ENCODE measurements around the gene ADAMTS6.
"Not testable (repeated sequence)": the region's sequence is repeated elsewhere in the genome, so short reads cannot be mapped to it uniquely, and the experiment has no call there.

Gene ADAMTS6

DNA sequence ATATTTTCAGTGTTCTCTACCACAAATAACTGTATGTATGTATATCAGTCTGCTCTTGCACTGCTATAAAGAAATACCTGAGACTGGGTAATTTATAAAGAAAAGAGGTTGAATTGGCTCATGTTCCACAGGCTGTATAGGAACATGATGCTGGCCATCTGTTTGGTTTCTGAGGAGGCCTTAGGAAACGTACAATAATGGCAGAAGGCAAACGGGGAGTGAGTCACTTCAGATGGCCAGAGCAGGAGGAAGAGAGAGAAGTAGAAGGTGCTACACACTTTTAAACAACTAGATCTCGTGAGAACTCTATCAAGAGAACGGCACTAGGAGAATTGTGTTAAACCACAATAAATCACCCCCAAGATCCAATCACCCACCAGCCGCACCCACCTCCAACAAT lies 121.7 kb downstream of the ADAMTS6 start:
- DNase-seq = no peak

DNA sequence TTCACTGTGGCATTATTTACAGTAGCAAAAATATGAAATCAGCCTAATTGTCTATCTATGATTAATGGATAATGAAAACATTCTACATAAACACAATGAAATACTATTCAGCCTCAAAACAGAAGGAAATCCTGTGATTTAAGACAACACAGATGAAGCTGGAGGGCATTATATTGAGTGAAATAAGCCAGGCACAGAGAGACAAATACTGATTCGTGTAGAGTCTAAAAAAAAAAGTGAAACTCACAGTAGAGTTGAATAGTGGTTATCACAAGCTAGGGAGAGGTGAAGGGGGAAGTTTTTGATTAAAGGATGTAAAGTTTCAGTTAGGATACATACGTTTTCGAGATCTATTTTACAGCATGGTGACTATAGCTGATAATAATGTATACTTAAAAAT lies 122.2 kb downstream of the ADAMTS6 start:
- DNase-seq = no peak

DNA sequence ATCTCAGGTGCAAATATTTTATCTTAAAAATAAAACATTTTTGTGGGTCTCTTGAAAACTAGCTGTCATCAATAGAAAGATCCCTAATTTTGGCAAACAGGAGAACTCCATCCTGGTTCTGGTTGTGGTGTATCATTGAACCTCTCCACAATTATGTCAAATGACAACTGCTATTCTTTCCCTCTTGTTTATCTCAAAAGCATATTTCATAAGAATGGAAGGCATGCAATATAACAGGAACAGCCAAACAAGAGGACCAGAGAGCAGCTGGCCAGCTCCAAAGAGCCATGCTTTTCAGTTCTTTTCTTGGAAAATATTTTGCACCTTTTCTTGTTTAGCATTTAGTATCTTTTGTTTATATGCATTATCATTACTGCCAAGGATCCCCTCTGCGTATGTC lies 125.4 kb downstream of the ADAMTS6 start:
- DNase-seq = no peak

DNA sequence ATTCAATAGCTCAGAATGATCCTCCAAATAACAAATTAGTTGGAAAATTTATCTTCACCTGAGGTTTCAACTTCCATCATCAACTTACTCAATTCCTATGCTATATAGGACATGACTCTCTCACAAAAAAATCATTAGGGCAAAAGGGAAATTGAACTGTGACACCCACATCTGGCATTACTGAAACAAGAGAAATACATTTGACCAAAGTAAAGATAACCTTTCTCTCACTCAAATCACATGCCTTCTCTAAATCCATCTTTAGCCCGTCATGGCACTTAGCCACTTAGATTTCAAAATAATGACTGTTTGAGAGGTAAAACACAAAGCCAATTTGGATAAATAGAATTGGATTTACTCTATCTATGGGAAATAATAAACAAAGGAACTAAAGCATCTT lies 126.4 kb downstream of the ADAMTS6 start:
- DNase-seq = no peak

DNA sequence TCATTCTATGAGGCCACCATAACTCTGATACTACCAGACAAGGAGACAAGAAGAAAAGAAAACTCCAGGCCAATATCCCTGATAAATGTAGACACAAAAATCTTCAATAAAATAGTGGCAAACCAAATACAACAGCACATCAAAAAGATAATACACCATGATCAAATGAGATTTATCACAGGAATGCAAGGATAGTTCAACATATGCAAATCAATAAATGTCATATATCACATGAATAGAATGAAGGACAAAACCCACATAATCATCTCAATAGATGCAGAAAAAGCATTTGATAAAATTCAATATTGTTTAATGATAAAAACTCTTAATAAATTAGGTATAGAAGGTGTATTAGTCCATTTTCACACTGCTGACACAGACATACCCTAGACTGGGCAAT lies 139.9 kb downstream of the ADAMTS6 start:
- DNase-seq = no peak

DNA sequence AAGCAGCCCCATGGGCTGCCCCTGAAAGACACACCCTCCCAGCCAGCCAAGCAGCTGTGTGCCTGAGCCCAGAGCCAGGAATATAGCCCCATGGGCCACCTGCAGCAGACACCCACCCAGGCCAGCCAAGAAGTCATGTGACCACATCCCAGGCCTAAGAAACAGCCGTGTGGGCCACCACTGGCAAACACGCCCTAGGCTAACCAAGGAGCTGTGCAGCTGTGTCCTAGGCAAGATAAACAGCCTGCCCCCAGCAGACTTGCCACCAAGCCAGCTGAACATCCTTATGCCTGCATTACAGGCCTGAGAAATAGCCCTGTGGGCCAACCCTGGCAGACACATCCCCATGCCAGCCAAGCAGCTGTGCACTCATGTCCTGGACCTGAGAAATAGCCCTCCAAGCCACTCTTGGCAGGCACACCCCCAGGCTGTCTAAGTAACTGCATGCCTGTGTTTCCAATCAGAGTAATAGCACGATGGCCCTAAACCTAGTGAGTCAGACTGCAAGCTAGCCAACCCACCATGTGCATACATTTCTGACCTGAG lies 143.0 kb downstream of the ADAMTS6 start:
- no peak for DNase-seq

DNA sequence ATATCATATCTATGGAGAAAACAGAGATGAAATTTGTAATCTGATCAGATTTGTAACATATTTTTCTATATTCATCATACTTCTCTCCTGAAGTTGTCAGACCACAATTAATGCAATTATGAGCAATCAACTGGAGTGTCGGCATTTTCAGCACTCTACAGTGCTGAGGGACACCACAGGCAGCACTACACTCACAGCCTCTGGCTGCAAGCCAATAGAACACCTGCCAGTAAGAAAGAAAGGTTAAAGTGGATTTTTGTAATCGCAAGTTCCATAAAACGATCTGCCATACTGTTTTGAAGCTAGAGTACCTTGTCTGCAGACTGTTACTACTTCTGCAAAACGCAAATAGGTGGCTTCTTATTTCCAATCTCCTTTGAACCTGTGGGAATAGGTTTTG lies 147.6 kb downstream of the ADAMTS6 start:
- no peak for DNase-seq

DNA sequence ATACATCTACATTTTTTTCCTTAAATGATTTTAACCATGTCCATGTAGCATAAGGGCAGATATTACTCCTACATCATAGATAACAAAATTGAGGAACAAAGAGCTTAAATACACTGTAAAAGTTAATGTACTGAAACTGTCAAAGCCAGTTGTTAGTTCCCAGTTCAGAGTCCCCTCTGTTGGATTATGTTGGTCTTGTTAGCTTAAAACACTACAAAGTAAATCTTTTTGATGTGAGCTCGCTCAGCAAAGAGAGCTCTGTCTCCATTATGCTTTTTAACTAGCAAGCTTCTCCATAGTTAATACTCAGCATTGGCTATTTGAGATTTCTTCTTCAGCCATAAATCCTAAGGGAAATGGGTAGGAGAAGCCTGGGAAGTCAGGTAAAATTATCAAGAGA lies 149.1 kb downstream of the ADAMTS6 start:
- no peak for DNase-seq

DNA sequence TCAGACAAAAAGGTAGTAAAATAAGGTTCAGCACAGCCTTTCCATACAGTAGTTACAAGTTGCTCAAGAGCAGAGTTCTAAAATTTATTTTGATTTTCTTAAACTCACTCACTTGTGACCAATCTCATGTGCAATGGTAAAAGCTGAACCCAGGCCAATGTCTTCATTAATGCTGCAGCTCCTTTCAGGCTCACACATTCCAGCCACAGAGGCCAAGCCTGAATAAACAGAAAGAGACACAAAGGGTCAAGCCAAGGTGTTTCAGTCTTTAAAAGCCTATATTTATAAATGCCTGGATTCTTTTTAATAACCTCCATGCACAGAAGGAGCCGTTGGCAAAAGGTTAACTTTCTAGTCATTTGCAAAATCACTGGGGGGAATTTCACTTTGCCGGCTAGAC lies 152.5 kb downstream of the ADAMTS6 start:
- no peak for DNase-seq

DNA sequence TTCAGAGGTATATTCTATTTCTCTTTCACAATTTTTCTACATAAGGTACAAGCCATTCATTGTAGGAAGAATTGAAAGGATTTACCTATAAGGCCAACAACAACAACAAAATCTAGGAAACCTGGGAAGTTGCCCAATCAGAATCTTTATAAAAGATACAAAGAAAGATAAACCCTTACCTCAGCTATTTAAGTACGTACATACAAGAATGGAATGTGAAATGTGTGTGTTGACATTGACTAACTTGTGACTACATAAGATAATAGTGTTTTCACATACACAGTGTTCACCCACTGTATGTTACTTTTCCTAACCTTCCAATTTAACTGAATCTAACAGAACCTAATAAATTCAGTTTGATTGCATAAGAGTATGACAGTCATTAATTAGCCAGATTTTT lies 154.1 kb downstream of the ADAMTS6 start:
- no peak for DNase-seq

DNA sequence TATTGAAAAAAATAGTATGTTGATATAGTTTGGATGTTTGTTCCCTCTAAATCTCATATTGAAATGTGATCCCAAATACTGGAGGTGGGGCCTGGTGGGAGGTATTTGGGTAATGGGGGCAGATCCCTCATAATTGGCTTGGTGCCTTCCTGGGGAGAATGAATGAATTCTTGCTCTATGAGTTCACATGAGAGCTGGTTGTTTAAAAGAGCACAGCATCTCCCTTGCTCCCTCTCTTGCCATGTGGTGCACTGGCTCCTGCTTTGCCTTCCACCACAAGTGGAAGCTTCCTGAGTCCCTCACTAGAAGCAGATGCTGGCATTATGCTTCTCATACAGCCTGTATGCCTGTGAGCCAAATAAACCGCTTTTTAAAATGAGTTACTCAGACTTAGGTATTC lies 154.8 kb downstream of the ADAMTS6 start:
- DNase-seq = no peak

DNA sequence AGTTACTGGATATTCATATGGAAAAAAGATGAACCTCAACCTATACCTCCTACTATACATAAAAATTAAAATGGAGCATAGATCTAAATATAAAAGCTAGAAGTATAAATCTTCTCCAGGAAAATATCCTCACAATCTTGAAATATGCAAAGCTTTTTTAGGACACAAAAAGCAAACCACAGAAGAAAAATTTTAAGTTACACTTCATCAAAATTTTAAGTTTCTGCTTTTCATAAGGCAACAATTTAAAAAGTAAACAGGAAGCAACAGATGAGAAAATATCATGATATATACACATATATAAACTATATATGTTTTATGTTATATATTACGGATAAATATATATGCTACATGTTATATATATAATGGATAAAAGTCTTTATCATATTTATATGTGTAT lies 157.5 kb downstream of the ADAMTS6 start:
- DNase-seq = no peak

DNA sequence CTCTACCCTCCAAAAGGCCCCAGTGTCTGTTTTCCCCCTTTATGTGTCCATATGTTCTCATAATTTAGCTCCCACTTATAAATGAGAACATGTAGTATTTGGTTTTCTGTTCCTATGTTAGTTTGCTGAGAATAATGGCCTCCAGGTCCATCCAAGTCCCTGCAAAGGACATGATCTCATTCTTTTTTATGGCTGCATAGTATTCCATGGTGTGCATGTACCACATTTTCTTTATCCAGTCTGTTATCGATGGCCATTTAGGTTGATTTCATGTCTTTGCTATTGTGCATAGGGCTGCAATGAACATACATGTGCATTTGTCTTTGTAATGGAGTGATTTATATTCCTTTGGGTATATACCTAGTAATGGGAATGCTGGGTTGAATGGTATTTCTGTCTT lies 161.0 kb downstream of the ADAMTS6 start:
- not testable (repeated sequence) for DNase-seq

DNA sequence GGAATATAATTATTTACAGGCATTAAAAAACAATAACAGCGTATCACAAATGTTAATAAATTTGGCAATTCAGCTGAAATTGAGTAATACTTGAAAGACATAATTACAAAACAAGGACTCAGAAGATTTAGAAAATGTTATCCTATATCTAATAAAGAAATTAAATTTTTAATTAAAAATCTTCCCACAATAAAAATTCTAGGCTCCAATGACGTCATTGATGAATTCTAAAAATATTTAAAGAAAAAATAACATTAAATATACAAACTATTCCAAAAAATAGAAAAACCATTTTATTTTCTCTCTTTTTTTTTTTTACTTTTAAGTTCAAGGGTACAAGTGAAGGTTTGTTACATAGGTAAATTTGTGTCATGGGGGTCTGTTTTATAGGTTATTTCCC lies 161.5 kb downstream of the ADAMTS6 start:
- DNase-seq = no peak

DNA sequence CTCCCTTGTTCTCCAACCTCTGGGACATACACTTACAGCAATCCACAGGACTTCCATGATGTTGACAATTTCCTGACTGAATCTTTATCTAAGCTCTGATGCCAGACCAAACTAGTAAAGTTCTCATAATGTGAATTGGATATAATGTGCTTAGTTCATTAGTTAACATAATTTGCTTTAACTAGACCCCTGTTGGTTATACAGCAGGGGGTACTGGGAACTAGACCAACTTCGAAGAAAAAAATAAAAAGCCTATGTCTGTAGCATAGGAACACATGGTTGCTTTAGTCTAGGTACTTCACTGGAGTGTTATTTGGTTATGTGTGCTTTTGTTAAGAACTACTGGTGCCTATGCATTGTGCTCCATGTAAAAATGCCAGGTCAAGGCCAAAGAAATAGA lies 173.8 kb downstream of the ADAMTS6 start:
- no peak for DNase-seq

DNA sequence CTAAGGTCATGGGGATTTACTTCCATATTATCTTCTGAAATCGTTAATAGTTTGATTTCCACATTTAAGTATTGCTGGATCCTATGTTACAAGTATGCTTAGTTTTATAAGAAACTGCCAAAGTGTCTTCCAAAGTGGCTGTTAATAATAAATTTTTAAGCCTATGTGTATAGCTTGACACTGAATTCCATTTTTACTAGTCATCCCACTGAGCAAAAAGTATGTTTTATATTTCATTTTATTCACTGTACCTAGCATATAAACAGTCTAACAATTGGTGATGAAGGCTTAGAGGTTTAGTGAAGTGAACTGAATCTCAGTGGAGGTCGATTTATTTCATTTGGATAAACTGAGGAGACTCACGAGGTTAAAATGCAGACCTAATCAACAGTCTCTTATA lies 174.6 kb downstream of the ADAMTS6 start:
- DNase-seq = no peak

DNA sequence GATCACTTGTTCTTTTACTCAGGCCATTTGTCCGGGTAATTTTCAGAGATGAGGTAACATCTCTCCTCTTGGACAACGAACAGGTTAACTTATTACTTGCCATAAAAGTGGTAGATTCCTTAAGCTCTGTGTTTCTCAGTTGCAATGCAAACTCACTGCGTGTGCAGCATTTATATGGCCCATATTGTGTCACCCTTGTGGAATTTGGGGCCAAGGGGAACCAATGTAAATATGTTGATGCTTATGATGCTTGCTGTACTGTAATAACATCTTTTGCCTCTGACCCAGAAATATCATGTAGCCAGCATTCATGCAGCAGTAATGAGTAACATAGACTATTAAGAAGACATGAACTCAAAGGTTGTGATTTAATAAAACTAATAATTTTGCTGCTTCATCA lies 175.8 kb downstream of the ADAMTS6 start:
- no peak for DNase-seq

DNA sequence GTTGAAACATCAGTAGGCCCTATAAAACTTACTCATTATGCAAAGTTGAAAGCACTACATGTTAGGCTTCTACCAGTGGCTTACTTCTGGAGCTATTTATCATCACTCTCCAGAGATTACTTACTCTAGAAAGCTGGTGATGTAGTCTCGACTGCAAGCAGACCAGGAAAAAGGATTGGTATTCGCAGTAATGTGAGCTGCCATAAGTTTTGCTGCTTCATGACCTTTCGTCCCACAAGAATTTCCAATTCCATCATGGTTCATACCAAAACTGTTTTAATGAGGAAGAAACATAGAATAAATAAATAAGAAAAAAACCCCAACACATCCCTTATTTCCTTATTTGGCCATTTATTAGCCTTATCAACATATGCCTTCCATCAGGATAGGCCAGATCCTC lies 181.9 kb downstream of the ADAMTS6 start:
- no peak for DNase-seq

DNA sequence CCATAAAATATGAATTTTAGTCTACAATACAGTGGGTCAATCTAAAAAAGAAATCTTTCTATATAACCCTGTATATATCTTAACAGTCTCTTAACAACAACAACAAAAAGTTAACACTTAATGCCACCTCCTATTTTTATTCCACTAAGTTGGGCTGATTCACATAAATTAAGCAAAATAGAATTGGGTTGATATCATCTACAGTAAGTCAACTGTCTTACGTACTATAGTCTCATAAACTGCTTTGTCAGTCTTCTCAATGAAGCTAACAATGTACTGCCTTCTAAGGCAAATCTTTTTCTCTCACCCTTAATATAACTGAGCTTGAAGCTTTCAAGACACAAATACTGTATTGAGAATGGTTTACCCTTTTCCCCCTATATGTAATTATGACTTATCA lies 185.7 kb downstream of the ADAMTS6 start:
- no peak for DNase-seq

DNA sequence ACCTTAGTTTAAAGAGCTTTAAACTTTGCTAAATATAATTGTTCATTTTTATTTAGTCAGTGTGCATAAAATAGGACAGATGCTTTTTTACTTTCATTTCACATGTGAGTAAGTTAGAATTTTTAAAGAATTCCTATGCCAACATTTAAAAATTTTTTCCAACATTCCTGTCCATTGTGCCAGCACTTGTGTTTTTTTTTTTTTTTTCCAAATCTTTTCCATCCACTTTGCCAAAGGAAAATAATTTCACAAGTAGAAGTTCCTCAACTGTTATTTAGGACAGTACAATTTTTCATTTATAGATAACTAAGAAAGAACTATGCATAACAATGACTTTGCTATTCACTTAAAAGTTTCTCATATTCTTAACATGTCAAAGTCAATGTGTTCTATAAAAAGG lies 189.5 kb downstream of the ADAMTS6 start:
- no peak for DNase-seq

DNA sequence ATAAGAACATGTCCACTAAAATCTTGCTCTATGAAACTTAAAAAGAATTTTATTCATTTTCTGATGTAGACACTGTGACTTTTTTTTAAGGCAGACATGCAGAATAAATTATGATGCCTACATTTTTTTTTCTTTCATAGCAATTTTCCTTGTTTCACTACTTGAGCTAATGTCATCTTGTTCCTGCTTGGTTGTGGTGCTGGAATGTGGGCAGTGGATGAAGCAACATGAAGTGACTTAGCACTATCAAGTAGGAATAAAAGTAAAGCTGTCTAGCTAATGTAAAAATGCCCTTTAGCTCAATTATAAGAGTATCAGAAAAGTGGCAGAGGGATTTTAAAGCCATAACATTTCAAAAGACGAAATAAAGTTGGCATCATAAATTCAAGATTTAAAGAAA lies 191.0 kb downstream of the ADAMTS6 start:
- DNase-seq = no peak

DNA sequence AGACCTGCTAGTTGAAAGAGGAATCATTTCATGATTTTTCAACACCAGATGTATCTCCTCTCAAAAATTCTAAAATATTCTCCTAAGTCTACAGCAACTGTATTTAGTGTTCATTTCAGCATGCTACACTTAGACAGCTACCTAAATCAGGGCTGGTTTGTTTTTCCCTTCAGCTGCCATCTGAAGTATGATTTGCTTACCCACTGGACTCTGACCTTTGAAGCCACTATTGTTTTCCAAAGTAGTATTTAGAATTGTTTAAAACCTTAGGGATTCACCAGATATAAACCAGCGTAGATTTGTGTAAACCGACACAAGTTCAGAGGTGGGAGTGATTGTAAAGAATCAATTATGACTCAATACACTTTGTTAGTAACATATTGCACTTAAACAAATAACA lies 193.1 kb downstream of the ADAMTS6 start:
- no peak for DNase-seq

DNA sequence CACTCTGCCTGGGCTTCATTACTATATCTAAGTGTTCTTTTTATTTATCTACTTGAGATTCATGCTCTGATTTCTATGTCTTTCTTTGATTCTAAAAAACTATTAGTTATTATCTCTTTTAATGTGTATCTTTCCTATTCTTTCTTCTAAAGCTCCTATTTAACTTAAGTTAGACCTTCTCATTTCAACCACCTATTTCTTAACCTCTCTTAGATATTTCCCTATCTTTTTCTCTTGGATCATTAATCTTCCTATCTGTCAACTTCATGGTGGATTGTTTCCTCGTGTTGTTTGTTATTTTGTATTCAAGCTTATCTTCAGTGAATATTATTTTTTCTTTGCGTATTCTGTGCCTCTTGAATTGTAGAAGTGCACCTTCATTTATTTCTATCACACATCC lies 202.1 kb downstream of the ADAMTS6 start:
- no peak for DNase-seq

DNA sequence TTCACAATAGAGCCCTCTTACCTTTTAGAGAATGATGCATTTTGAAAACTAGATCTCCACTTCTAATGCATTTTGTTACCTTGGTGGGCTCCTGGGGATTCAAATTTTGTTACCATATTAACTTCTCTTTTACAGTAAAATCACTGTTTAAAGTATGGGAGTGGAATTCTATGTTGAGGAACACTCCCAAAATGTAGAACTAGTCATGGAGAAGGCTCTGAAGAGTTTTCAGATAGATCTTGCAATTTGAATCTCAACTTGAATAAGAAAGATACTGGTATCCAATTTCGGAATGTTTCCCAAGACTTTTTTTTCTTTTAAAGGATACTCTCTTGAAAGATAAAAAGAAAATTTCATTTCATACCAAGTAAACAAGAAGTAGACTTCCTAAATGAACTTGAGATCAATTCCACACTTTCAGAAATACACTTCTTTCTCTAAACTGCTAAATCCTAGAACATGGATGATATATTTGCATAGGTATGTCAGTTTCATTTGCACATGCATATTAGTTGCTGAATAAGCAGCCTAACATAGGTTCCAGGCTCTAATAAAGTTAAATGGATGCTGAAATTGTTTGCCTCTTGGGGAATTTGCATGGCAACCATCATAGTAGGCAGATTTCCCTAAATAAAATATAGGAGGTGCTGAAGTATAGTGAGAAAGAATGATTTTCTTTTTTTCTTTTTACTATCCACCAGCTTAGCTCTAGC lies 205.4 kb downstream of the ADAMTS6 start:
- DNase-seq = no peak

DNA sequence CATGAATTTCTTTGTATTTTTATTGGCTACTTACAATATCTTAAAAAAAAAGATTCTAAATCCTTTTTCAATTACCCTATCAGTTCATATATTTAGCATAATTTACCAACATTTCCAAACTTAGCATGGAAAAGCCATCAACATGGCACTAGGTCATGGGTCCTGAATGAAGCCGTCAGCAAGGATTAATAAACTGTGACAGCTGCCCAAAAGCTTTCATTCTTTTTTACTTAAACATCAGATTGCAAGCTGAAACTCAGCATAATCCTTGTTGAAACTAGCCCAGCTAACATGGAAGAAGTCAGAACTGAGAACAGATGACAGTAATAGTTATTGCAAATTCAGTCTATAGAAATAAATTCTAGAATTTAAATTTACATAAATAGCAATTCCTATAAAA lies 209.8 kb downstream of the ADAMTS6 start:
- DNase-seq = no peak

Data from stimulated activated CD4-positive, alpha-beta T cell treated with anti-CD3 and anti-CD28 coated beads, Interleukin-1b, Interleukin-23, amount 100 ng/mL, for 48 hours (primary cell).